Endodermal cell (in vitro differentiated cells): ENCODE results near the gene GXYLT2. TPM values are rescaled to one million over a fixed set of nuclear protein-coding genes. Genes with fewer than 3 reads are reported as not detected.

Experiments
- DNase-seq: peaks from one replicate; pipeline ENCODE4 v3.0.0-alpha.2; 2017
- H3K27ac ChIP-seq: 2 replicates; pipeline ENCODE4 v1.5.1; 2013; ENCODE audit warnings: mild to moderate bottlenecking, low read depth, low read length, moderate library complexity
- H3K27me3 ChIP-seq: 2 replicates; pipeline ENCODE4 v1.6.1; 2013; ENCODE audit warnings: mild to moderate bottlenecking, low read length, moderate library complexity; ENCODE audit not compliant: insufficient read depth, control insufficient read depth, poor library complexity, severe bottlenecking
- H3K36me3 ChIP-seq: 2 replicates; pipeline ENCODE4 v1.7.0; 2013; ENCODE audit warnings: mild to moderate bottlenecking, low read length, moderate library complexity; ENCODE audit not compliant: control insufficient read depth, insufficient read depth
- H3K4me1 ChIP-seq: one replicate; pipeline ENCODE4 v1.7.0; 2013; ENCODE audit warnings: low read length; ENCODE audit not compliant: control insufficient read depth, insufficient read depth
- H3K4me3 ChIP-seq: 2 replicates; pipeline ENCODE4 v1.5.1; 2013; ENCODE audit warnings: mild to moderate bottlenecking, low read length, moderate library complexity
- H3K9ac ChIP-seq: 2 replicates; pipeline ENCODE4 v1.6.1; 2013; ENCODE audit warnings: mild to moderate bottlenecking, low read length, moderate library complexity; ENCODE audit not compliant: poor library complexity, severe bottlenecking; ENCODE audit errors: extremely low read depth
- H3K9me3 ChIP-seq: 2 replicates; pipeline ENCODE4 v1.6.1; 2013; ENCODE audit warnings: mild to moderate bottlenecking, low read length, moderate library complexity; ENCODE audit not compliant: control insufficient read depth
- H3K27ac Mint-ChIP-seq: 2 replicates; pipeline ENCODE4 v1.8.0; 2020; ENCODE audit warnings: mixed read lengths
- H3K27me3 Mint-ChIP-seq: 2 replicates; pipeline ENCODE4 v1.8.0; 2021; ENCODE audit warnings: mild to moderate bottlenecking, mixed read lengths; ENCODE audit not compliant: insufficient read depth
- H3K36me3 Mint-ChIP-seq: 2 replicates; pipeline ENCODE4 v1.8.0; 2020; ENCODE audit warnings: low read depth, mixed read lengths
- H3K4me1 Mint-ChIP-seq: 2 replicates; pipeline ENCODE4 v1.8.0; 2020; ENCODE audit warnings: mixed read lengths
- H3K4me3 Mint-ChIP-seq: 2 replicates; pipeline ENCODE4 v1.8.0; 2020; ENCODE audit warnings: mild to moderate bottlenecking, moderate library complexity, mixed read lengths
- H3K9me3 Mint-ChIP-seq: 2 replicates; pipeline ENCODE4 v1.8.0; 2020; ENCODE audit warnings: mild to moderate bottlenecking, mixed read lengths
- WGBS, 2 experiments: methylation state at CpG; one replicate each; pipeline versions ENCODE4 v1.1.5 to v1.1.7; 2013; ENCODE audit warnings: missing lambda C conversion rate in 2 of 2, mixed read lengths in 1 of 2; ENCODE audit not compliant: insufficient coverage in 1 of 2, insufficient read length in 1 of 2; 5-methylcytosine and 5-hydroxymethylcytosine counted together
- total RNA-seq, 2 donors: library from RNA; stranded (reverse); fragmentation: NEBNext Ultra II Directional in 1 of 2; extraction: Animal tissue kit (Norgen Biotek cat#: 25700) in 1 of 2; gene quantifications; 2 replicates in 1 of 2; 3 replicates in 1 of 2; pipeline ENCODE4 v1.2.1, GENCODE V29; 2021
- TF ChIP-seq, protein P1 (sequence below): fragments of 200-600 bp; sonication (generic); conservative IDR thresholded peaks from 2 replicates; pipeline ENCODE4 v1.5.0; 2021; ENCODE audit warnings: antibody characterized with exemption, mild to moderate bottlenecking

GXYLT2 gene
- total RNA-seq, 2 donors from 2014 or later, result 7.0 to 14.3 TPM

DNA sequence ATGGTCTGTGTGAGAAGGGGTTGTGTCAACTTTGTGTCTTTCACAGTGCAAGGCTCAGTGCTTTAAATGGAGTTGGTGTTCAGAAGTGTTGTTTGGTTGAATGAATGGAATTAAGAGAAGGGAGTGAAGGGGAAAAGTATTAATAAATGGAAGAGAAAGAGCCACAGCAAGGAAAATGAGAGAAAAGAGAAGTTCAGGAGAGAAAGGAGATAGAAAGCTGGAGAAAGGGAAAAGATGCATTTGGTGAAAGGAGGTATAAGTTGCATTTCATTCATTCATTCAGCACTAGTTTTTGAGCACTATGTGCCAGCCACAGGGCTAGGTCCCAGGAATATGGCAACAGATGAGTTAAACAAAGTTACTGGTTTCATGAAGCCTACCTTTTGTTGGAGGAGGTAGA, 74.5 kb downstream of the GXYLT2 start:
- DNase-seq, result no peak
- Mint-ChIP-seq H3K4me3 (no peak overlapping the region), H3K27me3 (peaks cover 1% of the 10 kb centered on the region), H3K9me3 (no peaks in the 10 kb centered on the region), H3K36me3 (no peaks in the 10 kb centered on the region), H3K4me1 (peaks cover 37% of the 10 kb centered on the region), H3K27ac (no peak overlapping the region)
- Histone ChIP-seq H3K27me3 (no peaks in the 10 kb centered on the region), H3K27ac (no peak overlapping the region), H3K9me3 (no peaks in the 10 kb centered on the region), H3K36me3 (no peaks in the 10 kb centered on the region), H3K4me1 (peaks cover 12% of the 10 kb centered on the region), H3K4me3 (no peak overlapping the region), H3K9ac (no peak overlapping the region)
- TF ChIP-seq, protein P1, sequence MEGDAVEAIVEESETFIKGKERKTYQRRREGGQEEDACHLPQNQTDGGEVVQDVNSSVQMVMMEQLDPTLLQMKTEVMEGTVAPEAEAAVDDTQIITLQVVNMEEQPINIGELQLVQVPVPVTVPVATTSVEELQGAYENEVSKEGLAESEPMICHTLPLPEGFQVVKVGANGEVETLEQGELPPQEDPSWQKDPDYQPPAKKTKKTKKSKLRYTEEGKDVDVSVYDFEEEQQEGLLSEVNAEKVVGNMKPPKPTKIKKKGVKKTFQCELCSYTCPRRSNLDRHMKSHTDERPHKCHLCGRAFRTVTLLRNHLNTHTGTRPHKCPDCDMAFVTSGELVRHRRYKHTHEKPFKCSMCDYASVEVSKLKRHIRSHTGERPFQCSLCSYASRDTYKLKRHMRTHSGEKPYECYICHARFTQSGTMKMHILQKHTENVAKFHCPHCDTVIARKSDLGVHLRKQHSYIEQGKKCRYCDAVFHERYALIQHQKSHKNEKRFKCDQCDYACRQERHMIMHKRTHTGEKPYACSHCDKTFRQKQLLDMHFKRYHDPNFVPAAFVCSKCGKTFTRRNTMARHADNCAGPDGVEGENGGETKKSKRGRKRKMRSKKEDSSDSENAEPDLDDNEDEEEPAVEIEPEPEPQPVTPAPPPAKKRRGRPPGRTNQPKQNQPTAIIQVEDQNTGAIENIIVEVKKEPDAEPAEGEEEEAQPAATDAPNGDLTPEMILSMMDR, result no peak

DNA sequence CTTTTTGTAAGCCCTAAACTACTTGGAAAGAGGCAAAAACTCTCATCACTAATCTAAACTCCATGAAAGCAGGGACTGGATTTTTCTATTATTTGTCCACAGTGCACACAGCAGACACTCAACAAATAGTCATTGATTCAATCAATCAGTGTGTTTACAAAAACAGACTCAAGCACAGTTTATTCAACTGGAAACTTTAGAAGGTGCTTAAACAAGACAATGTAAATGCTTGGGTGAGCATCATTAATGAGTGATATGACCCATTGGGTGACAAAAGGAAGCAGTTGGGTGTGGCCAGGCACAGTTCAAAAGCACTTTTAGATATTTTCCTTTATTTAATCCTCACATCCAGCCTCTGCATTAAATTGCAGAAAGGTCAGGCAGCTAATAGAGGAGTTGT, 76.8 kb downstream of the GXYLT2 start:
- Mint-ChIP-seq H3K36me3 (peaks cover 4% of the 10 kb centered on the region), H3K4me3 (no peak overlapping the region), H3K4me1 (peaks cover 35% of the 10 kb centered on the region), H3K27ac (no peak overlapping the region), H3K9me3 (no peaks in the 10 kb centered on the region), H3K27me3 (peaks cover 1% of the 10 kb centered on the region)
- Histone ChIP-seq H3K4me1 (peaks cover 12% of the 10 kb centered on the region), H3K27me3 (no peaks in the 10 kb centered on the region), H3K4me3 (no peak overlapping the region), H3K36me3 (no peaks in the 10 kb centered on the region), H3K9me3 (no peaks in the 10 kb centered on the region), H3K9ac (no peak overlapping the region), H3K27ac (no peak overlapping the region)
- TF ChIP-seq, protein P1, result no peak
- DNase-seq, result no peak

DNA sequence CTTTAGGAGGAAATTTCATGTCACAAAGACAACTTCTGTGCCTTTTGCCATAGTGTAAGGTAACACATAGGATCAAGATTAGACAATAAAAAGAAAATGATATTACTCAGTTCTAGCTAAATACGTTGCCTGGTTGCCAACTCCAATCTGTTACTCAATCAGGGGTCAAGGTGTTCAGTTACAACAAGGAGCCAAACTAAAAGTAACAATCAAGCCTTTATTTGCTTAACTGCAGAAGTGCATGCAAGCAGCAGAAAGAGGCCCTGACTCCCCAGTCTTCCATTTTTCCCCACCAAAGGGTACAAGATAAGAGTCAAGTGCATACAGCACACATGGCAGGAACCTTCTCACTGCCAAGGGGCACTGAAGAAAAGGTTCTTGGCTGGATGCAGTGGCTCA, 80.4 kb downstream of the GXYLT2 start:
- Mint-ChIP-seq H3K36me3 (peaks cover 4% of the 10 kb centered on the region), H3K9me3 (no peaks in the 10 kb centered on the region), H3K4me1 (peaks cover 24% of the 10 kb centered on the region), H3K4me3 (no peak overlapping the region), H3K27me3 (peaks cover 1% of the 10 kb centered on the region), H3K27ac (no peak overlapping the region)
- no peaks in the 10 kb centered on the region for H3K27me3 ChIP-seq
- 90 to 100% methylated on average over 1 of the region's 1 CpG for WGBS, 2 experiments
- no peak overlapping the region for H3K27ac ChIP-seq
- H3K9me3 ChIP-seq, result no peaks in the 10 kb centered on the region
- H3K4me3 ChIP-seq, result no peak overlapping the region
- H3K9ac ChIP-seq, result no peak overlapping the region
- TF ChIP-seq, protein P1, result no peak
- H3K4me1 ChIP-seq, result peaks cover 6% of the 10 kb centered on the region
- H3K36me3 ChIP-seq, result no peaks in the 10 kb centered on the region
- DNase-seq, result no peak
